WERI-Rb-1 (cell line): ENCODE data around the gene CDH4.

Source experiments
- DNase-seq: peaks from one replicate; pipeline ENCODE4 v3.0.0-alpha.2; 2020
- H3K27ac ChIP-seq: fragments of 250-450 bp; sonication (Bioruptor Pico); 2 replicates; pipeline ENCODE4 v1.5.1; 2020; ENCODE audit warnings: mild to moderate bottlenecking, moderate library complexity
- H3K27me3 ChIP-seq: fragments of 250-450 bp; sonication (Bioruptor Pico); 2 replicates; pipeline ENCODE4 v1.5.1; 2021; ENCODE audit warnings: mild to moderate bottlenecking, low read depth, moderate library complexity; ENCODE audit not compliant: insufficient read depth, severe bottlenecking
- H3K36me3 ChIP-seq: fragments of 250-450 bp; sonication (Bioruptor Pico); 2 replicates; pipeline ENCODE4 v1.5.1; 2020; ENCODE audit warnings: mild to moderate bottlenecking, moderate library complexity
- H3K4me3 ChIP-seq: 2 replicates; pipeline ENCODE4 v1.5.1; 2011; ENCODE audit warnings: low read depth, mild to moderate bottlenecking, control low read depth, low read length
- H3K9me3 ChIP-seq: fragments of 250-450 bp; sonication (Bioruptor Pico); 2 replicates; pipeline ENCODE4 v1.5.1; 2021; ENCODE audit warnings: mild to moderate bottlenecking, moderate library complexity; ENCODE audit not compliant: severe bottlenecking
- TF ChIP-seq, protein P1 (sequence below): IDR thresholded peaks from 2 replicates; pipeline ENCODE4 v1.5.1; 2011; ENCODE audit warnings: low read depth, mild to moderate bottlenecking, control low read depth, inconsistent platforms, low read length

Gene CDH4

DNA sequence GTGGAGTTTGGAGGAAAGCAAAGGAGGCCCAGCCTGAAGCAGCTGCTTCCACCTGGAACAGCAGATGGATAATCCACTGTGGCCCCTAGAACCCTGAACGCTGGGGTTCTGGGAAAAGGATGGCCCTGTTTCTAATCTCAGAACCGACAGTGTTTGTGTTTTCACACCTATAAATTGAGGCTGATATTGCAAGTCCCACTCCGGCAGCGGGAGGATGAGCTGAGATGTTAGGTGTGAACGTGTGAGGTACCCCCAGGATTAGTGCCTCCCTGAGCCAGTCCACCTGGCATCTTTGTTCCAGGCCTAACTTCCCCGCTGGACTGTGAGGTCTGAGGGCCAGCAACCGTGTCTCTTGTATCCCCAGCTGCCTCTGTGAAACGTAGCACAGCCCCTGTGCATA lies 7.8 kb upstream of the CDH4 start:
- H3K36me3 ChIP-seq, result no peaks in the 10 kb centered on the region
- peaks cover 80% of the 10 kb centered on the region for H3K27me3 ChIP-seq
- no peak for DNase-seq
- H3K27ac ChIP-seq, result no peak overlapping the region
- no peaks in the 10 kb centered on the region for H3K9me3 ChIP-seq
- H3K4me3 ChIP-seq, result no peak overlapping the region
- TF ChIP-seq, protein P1, sequence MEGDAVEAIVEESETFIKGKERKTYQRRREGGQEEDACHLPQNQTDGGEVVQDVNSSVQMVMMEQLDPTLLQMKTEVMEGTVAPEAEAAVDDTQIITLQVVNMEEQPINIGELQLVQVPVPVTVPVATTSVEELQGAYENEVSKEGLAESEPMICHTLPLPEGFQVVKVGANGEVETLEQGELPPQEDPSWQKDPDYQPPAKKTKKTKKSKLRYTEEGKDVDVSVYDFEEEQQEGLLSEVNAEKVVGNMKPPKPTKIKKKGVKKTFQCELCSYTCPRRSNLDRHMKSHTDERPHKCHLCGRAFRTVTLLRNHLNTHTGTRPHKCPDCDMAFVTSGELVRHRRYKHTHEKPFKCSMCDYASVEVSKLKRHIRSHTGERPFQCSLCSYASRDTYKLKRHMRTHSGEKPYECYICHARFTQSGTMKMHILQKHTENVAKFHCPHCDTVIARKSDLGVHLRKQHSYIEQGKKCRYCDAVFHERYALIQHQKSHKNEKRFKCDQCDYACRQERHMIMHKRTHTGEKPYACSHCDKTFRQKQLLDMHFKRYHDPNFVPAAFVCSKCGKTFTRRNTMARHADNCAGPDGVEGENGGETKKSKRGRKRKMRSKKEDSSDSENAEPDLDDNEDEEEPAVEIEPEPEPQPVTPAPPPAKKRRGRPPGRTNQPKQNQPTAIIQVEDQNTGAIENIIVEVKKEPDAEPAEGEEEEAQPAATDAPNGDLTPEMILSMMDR, result no peak

DNA sequence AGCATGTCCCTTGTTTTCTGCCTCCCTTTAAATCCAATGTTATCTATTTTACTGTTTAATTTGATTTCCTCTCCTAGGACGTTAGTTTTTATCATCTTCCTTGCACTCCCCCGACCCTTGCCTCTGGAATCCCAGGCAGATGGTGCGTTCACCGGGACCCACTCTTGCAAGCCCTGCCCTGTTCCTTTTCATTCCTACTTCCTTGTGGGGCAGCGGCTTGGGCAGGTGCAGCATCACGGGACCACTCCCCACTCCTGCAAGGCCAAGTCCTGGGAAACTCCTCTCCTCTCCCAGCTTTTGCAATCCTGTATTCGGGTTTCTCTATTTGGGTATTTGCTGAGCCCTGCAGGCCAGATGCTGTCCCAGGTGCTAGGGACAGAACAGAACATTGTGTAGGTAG lies 5.8 kb upstream of the CDH4 start:
- TF ChIP-seq, protein P1, result no peak
- Histone ChIP-seq H3K4me3 (no peak overlapping the region), H3K36me3 (no peaks in the 10 kb centered on the region), H3K27ac (no peak overlapping the region), H3K27me3 (peaks cover 84% of the 10 kb centered on the region), H3K9me3 (no peaks in the 10 kb centered on the region)
- DNase-seq, result no peak

DNA sequence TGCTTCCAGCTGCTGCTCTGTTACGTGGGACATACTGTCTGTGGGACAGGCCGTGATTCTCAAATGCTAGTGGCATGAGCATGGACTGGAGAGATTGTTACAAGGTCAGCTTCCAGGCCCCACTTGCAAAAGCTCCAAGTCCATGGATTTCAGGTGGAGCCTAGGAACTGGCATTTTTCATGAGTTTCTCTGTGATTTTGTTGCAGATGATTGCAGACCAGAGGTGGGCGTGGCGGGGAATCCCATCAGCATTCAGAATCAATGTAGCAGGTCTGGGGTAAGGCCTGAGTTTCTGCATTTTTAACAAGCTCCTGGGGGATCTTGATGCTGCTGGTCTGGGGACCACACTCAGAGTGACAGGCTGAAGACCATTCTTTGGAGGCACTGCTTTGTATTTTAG lies 2.4 kb upstream of the CDH4 start:
- no peak for DNase-seq
- no peaks in the 10 kb centered on the region for H3K36me3 ChIP-seq
- H3K9me3 ChIP-seq, result peaks cover 16% of the 10 kb centered on the region
- peaks cover 88% of the 10 kb centered on the region for H3K27me3 ChIP-seq
- no peak overlapping the region for H3K27ac ChIP-seq
- H3K4me3 ChIP-seq, result no peak overlapping the region
- TF ChIP-seq, protein P1, result no peak

- DNase-seq, result no peak
- H3K4me3 ChIP-seq, result no peak overlapping the region
- H3K27ac ChIP-seq, result no peak overlapping the region
- H3K36me3 ChIP-seq, result no peaks in the 10 kb centered on the region
- H3K27me3 ChIP-seq, result peaks cover 90% of the 10 kb centered on the region
- H3K9me3 ChIP-seq, result peaks cover 16% of the 10 kb centered on the region
- TF ChIP-seq, protein P1, result no peak
These were observed 671 bp downstream of the CDH4 start for GRCh38 chr20:61252601-61253263.

DNA sequence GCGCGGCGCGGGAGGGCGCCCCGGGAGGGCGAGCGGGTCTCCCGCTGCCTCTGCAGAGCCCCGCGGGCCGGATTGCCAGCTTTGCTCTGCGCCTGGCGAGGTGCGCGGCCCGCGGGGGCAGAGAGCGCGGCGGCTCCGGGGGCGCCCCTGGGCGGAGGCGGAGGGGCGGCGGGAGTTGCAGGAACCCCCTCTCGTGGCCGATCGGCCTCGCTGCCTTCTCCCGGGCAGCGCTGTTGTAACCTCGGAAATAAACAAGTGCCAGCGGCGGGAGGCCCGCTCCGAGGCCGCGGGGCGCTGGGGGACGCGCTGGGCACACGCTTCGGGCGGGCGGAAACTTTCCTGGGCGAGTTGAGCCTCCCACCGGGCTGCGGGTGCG lies 1.2 kb downstream of the CDH4 start:
- peaks cover 16% of the 10 kb centered on the region for H3K9me3 ChIP-seq
- H3K27ac ChIP-seq, result no peak overlapping the region
- DNase-seq, result no peak
- no peak overlapping the region for H3K4me3 ChIP-seq
- TF ChIP-seq, protein P1, result no peak
- no peaks in the 10 kb centered on the region for H3K36me3 ChIP-seq
- peaks cover 87% of the 10 kb centered on the region for H3K27me3 ChIP-seq
